Activated CD4-positive, CD25-positive, alpha-beta regulatory T cell (primary cell): ENCODE data around the gene ELL2.
"Not testable (repeated sequence)": the region's sequence is repeated elsewhere in the genome, so short reads cannot be mapped to it uniquely, and the experiment has no call there.

Experiments used
- DNase-seq, 4 experiments: peaks; one replicate each; lab custom pipeline; 2025; lab: John Stamatoyannopoulos, UW

ELL2 gene

DNA sequence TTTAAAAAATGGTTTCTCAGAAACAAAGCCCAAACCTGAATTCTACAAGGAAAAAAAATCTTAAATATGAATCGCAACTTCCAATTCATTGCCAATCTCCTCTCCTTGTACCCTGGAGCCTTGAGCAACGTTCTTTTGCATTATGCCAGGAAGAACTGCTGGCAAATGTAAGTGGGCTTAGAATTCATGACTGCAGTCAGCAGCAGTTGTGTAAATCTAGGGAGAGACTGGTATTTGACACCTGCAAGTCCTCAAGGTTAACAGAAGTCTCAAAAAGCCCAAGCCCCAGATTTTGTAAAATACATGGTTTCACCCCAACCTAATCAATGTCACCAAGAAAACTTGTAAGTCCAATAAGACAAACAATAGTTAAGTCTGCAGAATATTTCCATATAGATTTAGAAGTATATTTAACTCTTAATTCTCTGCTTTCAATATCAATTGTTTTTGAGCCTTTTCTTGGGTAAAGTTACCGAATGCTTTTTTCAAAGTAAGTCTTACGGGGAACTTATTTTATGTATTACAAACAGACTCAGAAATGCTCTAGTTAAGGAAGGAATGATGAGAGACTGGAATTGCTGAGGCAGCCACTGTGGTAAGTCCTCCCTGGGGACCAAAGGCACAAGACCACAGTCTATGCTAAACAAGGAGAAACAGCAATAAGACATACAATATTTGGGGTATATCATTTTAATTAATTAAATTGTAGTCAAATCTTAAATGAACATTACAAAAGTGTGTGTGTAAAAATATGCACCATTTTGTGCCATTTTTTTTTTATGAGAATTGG is 31.3 kb downstream of the ELL2 start:
- DNase-seq: no peak

DNA sequence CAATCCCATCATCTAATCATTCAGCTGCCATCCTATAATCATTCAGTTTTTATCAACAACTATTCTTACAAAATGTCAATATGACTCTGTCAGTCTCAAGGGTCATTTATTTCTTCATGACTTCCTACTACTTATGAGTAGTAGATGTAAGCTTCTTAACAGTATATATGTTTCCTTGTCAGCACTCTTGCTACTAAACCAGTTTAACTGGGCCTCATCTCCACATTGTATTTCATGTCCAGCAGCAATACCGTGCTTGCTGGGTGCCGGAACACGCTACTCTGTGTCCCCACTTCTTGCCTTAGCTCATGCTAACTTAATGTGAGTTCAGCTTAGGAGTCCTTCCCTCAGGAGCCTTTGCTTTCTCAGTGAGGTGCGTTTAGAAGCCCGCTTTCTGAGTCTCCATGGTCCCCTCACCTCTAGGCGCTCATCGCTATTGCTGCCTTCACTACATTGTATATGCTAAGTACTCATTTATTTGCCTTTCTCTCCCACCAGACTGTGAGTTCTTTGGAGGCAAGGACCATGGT is 32.9 kb downstream of the ELL2 start:
- no peak for DNase-seq

DNA sequence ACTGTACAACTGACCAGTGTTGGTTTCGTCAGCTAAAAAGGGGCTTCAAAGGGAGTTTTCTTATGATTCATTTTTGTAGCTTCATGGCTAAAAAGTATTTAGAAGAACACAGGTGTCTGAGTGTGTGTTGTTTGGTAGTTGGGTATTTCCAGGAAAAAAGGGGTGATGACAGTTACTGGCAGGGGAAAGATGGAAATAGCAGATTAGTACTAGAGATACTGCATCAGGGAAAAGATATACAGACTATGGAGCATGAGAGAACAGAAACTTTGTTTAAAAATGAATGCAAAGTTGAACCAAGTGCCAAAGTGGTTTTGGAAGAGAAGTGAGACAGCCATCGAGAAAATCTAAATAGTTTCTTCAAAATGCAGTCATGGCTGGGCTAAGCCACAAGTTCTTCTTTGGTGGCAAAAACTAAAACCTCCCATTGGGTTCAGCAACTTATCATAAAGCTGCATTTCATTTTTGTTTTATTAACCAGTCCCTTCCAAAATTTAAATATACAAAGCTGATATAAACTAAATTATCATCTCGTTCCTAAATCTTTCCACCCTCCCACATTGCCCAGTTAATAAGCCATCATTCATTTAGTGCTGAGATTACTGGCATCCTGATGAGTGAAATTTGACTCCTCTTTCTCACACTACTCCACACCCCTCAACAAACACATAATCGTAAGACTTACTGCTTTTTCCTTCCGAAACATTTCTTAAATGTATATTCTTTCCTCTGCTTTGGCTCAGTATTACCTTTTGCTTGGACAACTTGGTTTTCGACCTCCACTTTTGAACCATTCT is 33.5 kb downstream of the ELL2 start:
- no peak for DNase-seq

DNA sequence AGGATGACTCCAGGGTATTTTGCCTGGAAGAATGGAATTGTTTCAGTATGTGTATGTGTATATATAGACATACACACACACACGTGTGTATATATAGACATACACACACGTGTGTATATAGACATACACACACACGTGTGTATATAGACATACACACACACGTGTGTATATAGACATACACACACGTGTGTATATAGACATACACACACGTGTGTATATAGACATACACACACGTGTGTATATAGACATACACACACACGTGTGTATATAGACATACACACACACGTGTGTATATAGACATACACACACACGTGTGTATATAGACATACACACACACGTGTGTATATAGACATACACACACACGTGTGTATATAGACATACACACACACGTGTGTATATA is 34.4 kb downstream of the ELL2 start:
- not testable (repeated sequence) for DNase-seq

DNA sequence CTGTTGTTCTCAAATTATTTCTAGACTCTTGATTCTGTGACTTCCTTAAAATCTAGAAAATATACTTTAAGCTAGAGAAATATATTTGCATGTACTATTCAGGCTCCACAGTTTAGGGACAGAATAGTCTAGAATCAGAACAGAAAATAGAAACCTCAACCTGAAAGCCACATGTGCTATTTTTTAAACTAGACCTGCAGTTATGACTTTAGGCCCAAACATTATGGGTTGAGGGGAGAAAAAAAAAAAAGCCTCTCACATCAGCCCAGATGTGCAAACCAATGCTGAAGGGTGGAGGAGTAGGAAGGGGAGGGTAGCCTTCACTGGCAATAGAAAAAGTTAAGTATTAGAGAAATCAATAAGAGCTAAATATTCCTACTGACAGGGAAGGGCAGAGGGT is 35.7 kb downstream of the ELL2 start:
- no peak for DNase-seq

DNA sequence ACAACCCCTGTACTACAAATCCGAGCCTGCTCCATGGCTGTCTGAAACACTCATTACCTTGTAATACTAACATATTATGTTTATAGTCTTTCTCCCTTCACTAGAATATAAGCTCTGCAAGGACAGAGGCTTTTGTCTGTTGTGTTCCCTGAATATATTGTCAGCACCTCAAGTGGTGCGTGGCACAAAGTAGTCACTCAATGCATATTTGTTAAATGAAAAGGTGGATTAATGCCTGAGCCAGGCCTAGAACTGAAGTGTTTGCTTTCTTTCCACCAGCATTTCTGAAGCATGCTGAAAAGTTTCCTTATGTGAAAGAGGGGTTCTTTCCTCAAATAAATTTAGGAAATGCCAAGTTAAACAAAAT is 36.3 kb downstream of the ELL2 start:
- DNase-seq: no peak

DNA sequence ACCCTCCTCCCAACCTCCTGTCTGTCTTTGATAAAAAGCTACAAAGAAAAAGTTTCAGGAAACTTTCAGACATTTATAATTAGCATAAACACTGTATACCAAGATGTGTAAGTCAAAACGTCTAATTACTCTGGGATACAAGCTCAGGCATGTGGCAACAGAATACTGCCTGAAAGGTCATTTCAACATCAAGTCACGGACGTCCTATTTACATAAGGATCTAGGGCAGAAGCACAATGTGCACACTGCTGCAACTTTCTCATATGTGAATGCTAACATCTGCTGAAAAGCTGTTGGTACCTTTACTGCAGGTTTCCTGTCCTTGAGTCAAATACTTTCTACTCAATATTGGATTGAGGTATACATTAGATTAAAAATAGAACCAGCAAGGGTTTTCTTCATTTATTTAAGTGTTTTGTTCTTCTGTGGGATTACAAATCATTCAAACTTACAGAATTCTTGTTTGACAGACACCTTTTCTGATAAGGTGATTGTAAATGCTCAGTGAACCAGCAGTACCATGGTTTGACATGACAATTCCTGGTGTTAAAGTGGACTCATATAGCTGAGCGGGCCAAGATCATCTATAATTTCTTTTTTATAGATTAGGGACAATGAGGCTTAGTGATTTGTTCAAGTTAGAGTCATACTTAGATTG is 36.8 kb downstream of the ELL2 start:
- DNase-seq: no peak

DNA sequence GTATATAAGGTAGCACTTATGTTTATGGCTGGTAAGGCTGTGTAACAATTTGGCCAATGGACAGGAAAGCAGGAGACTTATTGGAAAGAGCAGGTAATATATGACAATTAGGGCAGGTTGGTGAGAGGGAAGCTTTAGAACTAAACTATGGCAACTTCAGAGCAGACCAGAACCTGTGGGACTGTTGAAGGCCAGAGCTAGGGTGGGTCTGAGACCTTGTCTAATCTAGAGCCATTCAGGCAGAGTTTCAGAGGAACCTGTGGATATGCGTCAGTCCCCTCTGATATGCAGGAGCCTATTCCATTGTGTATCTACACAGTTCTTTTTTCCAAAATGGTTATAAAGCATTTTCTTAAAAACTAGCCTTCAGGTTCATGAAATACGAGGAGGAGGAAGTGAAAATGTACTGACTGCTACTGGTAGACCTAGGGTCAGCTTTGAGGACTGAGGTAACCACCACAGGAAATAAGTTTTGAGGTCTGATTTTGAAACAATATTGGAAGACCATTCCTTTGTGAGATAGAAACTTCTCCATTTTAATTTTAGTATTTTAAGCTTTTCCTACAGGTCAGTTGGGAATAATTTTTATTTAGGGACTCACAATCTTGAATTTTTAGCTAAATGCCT is 37.6 kb downstream of the ELL2 start:
- DNase-seq: no peak

DNA sequence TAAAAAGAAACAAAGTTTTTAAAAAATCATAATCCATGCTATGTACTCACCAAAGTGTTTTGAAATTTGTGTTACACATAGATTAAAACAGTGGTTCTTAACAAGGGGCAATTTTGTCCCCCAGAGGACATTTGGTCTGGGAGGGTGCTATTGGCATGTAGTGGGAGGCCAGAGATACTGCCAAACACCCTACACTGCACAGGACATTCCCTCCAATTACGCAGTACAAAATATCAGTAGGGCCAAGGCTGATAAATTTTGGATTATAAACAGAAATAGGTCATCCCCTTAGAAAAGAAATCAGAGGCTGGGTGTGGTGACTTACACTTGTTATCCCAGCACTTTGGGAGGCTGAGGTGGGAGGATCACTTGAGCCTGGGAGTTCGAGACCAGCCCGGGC is 38.9 kb downstream of the ELL2 start:
- no peak for DNase-seq

DNA sequence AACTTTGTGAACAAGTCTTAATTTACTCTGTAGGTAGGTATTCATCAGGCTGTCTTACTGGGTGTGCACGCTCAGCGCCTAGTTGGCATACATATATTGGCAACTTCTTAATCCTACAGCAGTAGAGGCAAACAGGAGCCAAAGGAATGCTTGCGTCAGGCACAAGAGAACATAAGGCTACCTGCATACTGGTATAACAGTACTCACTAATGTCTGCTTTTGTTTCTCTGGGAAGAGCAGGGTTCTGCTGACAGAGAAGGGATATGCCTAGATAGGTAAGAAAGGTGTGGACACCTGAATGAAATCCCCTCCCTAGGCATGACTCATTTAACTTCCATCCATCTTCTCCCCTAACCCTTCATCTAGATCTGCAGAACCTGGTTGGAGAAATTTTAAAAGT is 40.1 kb downstream of the ELL2 start:
- DNase-seq: no peak

DNA sequence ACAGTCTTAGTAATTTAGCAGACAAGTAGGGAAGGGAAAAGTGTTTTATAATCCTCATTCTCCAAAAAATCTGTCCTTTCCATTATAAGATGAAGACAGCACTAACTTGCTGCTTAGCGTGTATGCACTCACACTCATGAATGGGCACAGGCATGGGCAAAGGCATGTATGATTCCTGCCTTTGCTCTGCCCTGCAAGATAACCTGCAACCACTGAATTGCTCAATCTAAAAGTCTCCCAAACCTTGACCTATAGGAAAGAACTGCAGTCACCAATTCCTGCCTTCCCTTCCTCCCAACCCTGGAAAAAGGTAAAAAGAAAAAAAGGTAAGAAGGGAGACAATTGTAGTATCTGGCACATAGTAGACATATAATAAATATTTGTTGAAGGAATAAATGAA is 40.8 kb downstream of the ELL2 start:
- DNase-seq: no peak

DNA sequence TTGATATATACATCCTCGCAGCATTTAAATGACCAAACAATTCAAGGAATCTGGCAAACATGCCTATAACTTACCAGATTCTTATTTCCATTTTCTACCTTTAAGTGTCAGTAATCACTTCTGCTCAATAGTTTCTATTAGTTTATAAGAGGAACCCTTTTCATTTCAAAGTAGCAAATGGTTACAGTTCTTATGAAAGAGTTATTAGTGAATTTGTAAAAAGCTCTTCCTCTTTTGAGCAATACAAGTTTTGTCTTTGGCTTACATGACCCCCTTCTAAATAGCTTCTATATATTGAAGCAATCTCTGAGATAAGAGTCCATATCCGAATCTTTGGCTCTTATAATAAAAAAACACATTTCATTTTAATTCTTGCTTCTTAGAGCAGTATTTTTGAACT is 42.0 kb downstream of the ELL2 start:
- DNase-seq: no peak

DNA sequence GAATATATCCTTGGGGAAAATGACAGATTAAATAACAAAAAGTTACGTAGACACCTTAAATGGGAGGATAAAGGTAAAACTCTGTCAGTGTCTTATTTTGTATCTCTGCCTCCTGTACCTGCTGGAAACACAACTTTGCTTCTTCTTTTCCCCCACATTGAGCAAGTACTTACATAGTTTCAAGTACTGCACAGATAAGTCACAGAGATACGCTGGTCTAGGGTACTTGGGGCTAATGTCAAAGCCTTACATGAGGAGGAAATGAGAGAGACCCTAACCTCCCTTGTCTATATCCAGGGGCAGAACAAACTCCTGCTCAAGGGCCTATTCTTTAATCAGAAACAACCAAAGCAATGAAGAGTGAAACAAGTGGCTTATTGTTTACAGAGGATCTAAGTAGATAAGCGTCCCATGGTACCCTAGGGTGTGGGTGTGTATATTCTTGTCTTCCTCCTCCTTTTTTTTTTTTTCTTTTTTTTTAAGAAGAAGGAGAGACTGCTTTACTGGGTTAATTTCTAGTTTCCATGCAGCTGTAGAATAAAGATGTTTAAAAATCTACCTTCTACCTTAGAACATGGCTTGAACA is 43.1 kb downstream of the ELL2 start:
- DNase-seq: no peak

DNA sequence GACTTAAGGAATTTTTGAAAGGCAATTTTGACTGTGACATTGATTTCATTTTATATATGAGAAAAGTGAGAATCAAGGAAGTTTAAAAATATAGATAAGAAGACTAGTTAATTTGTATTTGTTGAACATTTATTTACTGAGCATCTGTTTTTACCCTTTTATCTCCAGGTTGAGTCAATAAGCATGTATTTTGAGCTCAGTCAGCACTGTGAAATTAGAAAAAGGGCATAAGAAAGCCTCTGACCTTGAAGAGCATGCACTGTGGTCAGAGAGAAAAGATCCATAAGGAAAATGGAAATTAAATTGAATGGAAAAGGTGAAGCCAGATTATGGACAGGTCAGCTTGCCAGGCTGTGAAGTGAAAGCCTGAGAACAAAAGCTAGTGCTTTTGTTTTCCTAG is 44.4 kb downstream of the ELL2 start:
- DNase-seq: no peak

DNA sequence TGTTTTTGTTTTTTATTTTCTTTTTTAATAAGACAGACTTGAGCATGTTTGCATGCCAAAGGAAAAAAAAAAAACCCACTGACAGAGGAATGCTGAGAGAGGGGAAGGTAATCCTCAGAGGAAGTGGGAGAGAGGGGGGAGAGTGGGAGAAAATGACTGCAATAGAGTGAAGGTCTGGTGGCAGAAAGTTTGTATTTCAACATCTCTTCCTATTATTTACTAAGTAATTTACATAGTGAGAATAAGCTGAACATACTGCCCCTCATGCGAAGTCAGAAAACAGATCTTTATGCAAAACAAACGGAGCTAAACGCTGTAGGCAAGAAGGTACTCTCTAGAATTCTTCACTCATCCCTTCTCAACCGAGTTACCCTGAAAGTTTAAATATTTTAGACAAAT is 45.0 kb downstream of the ELL2 start:
- DNase-seq: no peak

DNA sequence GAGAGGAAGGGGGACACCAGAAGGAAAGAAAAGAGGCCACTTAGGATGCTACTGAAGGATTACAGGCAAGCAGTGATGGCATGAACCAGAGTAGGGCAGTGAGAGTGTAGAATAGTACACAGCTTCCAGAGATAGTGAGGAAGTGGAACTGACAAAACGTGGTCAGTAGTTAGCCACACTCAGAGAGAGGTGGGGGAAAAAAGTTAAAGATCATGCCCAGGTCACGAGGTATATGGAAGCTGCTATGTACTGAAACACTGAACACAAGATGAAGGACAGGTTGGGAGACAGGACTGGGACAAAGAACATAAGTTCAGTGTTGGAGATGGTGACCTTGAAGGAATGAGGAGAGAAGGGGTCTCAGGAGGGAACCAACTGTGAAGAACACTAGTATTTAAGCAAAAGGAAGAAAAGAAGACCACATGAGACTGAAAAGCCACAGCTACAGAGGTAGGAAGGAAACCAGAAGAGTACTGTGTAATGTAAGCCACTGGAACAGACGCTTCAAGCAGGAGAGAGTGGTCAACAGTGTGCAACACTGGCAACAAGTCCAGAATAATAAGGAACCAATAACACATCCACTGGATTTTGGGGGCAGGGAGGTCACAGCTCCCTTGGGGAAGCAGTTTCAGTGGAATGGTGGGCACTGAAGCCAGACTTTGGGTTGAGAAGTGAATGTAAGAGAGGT is 45.5 kb downstream of the ELL2 start:
- DNase-seq: no peak

DNA sequence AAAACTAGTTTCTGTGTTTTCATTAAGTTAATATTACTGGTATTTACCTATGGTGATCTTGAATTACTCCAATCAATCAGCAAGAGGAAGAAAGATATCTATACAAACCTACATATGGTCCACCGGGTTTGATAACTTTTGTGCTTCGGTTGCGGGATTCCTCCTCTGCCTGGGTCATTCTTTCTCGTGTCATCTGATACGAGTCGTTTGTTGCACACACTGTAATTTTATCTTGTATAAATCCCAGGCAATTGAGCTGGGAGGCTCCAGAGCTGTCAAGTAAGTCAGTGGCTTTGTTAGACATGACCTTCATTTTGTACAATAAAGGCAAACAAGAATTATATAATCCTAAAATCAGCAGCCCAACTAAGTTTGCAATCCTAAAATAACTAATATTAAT is 48.0 kb downstream of the ELL2 start:
- no peak for DNase-seq

DNA sequence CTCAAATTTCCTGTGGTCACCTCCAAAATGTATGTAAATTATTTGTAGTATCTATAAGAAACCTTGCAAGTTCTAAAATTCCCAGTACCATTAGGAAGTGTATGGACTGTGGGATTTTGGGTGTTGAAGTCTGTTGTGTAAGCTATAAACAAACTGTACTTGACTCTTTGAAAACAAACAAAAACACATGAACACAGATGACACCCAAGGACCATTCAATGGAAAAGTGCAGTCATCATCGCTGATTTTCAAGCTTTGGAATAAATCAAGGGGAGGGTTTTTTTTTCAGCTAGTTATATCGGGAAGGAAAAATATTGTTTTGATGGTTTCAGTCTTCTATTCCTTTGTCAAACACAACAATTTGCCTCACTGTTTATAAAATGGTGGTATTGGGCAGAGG is 49.6 kb downstream of the ELL2 start:
- no peak for DNase-seq

DNA sequence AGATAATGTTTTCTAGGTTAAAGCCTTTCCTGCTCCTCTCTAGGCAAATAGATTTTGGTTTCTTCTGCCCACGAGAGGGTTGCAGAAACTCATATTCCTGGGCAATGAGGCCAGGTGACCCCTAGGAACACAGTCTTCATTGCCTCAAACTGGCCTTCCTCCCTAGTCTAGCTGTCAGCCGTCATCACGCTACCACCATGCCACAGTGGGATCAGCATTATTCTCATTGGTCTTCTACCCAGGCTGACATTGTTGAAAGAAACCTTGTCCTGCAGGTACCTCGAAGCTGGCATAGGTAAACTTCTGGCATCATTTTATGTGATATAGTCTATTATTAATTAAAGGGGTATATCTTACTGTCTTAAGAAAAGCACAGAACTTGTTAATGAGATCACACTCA is 51.1 kb downstream of the ELL2 start:
- DNase-seq: no peak

DNA sequence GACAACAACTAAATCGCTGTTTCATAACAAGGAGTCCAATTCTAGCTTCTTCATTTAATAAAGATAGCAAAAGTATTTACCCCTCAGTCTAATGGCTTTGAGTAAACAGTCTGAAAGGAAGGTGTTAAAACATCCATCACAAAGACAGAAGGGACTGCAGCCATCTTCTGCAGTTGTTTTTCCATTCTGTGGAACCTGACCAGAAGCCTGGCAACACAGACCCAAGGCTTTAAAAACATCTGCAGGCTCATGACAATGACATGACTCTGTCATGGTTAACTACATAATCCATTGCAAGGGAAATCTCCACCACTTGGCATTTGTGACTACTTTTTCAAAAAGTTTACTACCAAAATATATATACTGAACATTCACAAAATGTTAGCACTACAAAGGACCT is 51.9 kb downstream of the ELL2 start:
- no peak for DNase-seq

DNA sequence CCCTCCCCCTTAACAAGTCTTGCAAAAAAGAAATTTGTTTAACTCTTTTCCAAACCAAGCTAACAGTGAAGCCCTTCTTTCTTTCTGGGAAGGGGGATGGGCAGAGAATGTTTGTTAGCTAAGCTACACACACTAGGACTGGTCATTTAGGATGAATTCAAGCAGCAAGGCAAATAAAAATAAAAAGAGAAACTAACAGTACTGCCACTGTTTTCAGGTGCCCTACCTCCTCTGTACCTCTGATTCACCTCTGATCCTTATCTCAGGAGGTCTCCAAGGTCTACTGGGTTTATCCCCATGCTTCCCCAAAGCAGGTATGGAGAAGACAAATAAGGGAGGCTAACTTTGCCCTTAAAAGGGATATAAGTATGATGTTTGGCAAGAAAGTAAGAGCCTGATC is 52.9 kb downstream of the ELL2 start:
- DNase-seq: no peak
